ENCODE data around the gene POU2AF3.
"Not testable (repeated sequence)": the region's sequence is repeated elsewhere in the genome, so short reads cannot be mapped to it uniquely, and the experiment has no call there.

Gene POU2AF3

DNA sequence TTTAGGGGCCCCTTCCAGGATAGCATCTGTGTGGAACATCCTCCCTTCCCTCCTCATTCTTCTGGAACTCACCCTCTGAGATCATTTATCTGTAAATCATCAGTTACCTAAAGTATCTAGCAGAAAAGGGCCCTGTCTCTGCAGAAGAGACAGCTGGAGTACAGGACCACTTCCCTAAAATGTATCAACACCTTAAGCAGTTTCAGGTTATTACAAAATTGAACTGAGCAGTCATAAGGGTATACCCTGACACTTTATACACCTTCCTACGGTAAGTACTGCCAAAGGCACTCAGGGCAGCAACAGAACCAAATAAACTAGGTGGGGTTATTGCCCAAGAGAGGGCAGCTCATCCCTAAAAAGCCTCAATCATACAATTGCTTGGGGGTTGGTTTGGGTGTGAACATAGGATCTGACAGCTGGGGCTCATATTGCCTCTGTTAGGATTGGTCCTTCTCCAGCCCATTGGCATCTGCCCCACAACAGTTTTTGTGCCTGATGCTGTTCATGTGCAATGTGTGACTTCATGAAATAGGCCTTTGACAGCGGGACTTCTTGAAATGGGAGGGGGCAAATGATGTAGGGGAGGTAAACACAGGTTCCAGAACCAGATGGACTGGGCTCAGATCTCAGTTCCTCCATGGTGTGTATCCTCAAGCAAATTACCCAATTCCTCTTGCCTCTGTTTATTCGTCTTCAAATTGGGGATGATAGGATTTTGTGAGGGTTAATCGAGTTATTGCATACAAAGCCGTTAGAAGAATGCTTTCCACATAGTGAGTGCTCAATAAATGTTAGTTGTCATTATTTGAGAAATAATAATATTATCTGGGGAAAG is 2.9 kb downstream of the POU2AF3 start:
- DNase-seq = no peak

DNA sequence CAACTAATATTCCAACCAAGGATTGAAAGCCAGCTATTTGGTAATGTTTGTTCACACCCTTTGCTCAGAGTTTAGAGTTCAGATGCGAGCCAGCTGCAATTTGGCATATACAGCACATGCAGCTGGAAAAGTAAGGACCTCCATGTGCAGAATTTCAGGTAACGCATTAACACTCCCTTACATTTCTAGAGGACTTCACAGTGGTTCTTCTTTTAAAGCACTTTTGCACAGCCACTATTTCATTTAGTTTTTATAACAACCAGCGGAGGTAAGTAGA is 3.4 kb downstream of the POU2AF3 start:
- no peak for DNase-seq

- no peak for DNase-seq
Measured at GRCh38 chr11:111302298-111302697, 4.0 kb downstream of the POU2AF3 start.

- no peak for DNase-seq
Measured at GRCh38 chr11:111303461-111303860, 5.1 kb downstream of the POU2AF3 start.

DNA sequence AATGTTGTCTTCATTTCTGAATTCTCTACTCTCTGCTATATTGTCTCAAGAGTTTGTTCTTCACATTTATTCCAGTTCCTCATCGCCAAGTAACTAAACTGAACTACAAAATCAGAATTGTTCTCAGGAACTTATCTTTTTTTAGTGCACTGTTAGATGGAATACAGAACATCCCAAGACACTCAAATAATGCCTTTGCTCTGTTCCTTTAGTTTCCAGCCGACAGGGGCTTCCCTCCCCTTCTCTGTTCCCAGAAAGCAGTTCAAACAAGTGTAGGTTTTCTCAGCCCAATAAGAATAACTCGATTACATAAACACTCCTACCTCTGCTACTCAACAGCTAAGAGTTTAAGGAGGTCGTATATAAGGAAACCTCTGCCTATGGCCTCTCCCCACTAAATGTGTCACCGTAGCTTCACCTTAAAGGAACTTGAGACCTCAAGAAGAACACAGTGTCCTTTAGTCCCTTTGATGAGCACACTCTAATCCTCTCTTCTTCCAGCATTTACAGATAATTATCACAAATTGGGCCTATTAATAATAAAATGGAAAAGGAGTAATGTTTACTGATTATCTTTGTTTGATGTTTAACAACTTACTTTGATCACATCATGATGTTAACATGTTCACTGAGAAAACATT is 6.9 kb downstream of the POU2AF3 start:
- no peak for DNase-seq

- no peak for DNase-seq
Measured at GRCh38 chr11:111305876-111306275, 7.5 kb downstream of the POU2AF3 start.

- no peak for DNase-seq
Measured at GRCh38 chr11:111306321-111306720, 8.0 kb downstream of the POU2AF3 start.

DNA sequence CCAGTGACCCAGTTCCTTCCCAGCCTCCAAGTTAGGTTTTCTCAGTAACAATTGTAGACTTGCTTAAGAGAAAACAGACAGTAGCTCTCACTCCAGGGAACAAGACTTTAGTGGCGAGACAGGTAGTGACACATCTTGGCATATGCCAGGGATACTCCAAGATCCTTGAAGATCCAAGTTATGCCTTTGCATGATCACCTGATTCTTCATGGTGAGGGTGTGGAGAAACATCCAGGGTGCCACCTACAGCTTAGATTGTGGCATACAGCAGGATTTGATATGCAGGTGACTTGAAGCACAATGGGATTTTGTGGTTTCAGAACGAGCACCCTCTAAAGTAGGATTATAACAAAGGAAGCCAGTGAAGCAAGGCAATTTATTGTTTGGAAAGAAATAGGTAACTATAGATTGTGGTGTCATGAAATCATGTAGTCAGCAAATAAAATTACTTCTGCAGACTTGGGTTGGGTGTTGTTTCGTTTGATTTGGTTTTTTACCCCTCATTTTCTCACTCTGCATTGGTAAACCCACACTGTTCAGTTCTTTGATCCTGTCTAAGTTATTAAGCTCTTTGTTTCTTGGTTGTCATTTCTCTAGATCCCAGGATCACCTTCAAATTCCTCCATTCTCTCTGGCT is 9.2 kb downstream of the POU2AF3 start:
- no peak for DNase-seq

GRCh38 chr11:111308140-111308539 is 9.8 kb downstream of the POU2AF3 start:
- DNase-seq = no peak

GRCh38 chr11:111309215-111309915 is 11.0 kb downstream of the POU2AF3 start:
- DNase-seq = no peak

- DNase-seq = no peak
Measured at GRCh38 chr11:111310088-111310487, 11.7 kb downstream of the POU2AF3 start.

GRCh38 chr11:111310723-111311122 is 12.4 kb downstream of the POU2AF3 start:
- DNase-seq = no peak

- no peak for DNase-seq
Measured at GRCh38 chr11:111312076-111312475, 13.7 kb downstream of the POU2AF3 start.

- DNase-seq = no peak
Measured at GRCh38 chr11:111319296-111319695, 20.9 kb downstream of the POU2AF3 start.

GRCh38 chr11:111320199-111320598 is 21.9 kb downstream of the POU2AF3 start:
- not testable (repeated sequence) for DNase-seq

DNA sequence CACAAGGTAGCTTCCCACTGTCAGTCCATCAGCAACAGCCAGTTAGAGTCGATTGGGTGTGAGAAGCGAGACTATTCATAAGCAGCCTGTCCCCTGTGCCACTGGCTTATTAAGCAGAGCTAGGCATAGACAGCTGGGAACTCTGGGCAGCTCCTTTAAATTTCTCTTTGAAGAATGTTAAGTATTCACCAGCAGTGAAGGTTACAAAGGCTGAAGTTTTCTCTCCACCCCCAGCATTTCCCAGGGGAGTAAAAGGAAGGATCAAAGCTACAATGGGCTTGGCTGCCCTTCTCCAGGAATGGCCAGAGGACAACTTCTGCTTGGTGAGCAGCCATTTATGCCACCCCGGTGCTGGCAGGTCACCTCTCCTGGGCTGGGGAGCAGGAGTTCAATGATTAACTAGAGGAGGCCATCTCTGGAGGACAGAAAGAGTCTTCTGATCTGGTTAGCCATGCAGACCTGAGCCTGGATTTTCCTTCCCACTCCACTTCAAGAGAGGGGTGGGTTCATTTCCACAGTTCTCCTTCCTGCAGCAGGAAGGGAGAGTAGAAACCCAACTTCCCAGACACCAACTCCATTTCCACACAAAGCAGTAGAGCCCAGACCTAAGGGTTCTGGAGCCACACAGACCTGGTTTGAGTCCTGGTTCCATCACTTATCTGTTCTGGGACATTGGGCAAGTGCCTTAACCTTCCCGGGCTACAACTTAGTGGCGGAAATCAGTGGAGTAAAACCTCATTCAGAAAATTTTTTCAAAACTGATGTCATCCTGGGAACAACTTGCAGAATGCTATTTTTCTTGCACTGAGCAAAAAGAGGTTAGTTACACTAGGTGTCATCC is 22.6 kb downstream of the POU2AF3 start:
- no peak for DNase-seq

DNA sequence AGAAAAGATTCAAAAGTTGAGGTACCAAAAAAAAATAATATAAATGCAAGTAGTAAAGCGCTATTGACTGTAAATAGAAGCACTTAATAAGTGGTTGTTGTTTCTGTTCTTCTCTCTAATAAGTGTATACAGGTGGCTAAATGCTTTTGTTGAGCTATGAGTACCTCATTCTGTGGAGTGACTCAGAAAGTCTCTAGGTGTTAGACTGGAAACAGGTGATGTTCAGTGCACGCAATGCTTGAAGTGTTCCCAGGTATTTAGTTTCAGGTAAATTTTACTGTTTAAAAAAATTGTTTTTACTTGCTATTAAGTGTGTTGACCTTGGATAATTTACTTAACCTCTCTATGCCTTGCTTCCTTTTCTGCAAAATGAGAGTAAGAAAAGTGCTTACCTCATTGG is 24.2 kb downstream of the POU2AF3 start:
- no peak for DNase-seq

DNA sequence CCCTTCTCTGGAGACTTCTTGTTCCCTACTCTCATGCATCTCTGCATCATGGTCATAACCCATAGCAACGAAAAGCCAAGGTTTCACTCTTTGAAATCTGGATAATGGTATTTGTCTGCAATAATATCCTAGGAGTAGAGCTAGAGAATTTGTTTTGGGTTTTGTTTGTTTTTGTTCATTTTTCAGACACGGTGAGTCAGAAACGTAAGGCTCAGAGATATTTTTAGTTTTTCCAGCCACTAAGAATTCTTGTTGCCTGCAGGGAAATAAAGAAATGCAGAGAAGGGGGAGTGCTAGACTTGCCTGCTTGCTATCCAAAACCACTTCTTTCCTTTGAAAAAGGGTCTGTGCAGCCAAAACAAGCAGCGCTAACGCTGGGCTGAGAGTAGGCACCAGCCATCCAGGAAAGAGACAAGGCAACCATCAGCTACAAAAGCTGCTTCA is 26.0 kb downstream of the POU2AF3 start:
- DNase-seq = no peak

DNA sequence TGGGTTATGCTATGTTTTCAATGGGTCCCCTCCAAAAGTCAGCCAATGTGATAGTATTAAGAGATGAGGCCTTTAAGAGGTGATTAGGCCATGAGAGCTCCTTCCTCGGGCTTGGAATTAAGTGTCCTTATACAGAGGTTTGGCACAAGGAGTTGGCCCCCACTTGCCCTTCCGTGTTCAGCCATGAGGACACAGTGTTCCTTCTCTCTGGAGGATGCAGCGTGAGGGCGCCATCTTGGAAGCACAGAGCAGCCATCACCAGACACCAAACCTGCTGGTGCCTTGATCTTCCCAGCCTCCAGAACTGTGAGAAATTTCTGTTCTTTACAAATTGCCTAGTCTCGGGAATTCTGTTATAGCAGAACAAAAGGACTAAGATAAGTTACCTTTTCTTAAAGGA is 26.9 kb downstream of the POU2AF3 start:
- no peak for DNase-seq

DNA sequence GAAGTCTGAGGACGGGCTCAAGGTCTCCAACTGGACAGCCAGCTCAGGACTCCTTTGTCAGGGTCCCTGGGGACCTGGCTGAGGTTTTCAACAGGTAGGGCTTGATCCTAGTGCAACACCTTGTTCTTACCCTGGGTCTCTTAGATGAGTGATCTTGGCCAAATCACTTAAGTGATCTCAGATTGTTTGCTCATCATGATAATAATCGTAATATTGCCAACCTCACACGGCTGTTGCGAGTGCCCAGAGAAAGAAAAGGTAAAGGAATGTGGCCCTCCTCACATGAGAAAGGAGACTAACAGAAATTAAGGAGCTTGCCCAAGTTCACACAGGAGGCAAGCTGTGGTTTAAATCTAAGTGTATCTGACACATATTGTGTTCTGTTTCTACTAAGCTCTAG is 28.5 kb downstream of the POU2AF3 start:
- DNase-seq = no peak

GRCh38 chr11:111327908-111328624 is 29.7 kb downstream of the POU2AF3 start:
- no peak for DNase-seq
